GM21447 (cell line): ENCODE data around the gene HMG20A.
"Not testable (repeated sequence)": the region's sequence is repeated elsewhere in the genome, so short reads cannot be mapped to it uniquely, and the experiment has no call there.

Experiments used
- ATAC-seq: cut with Tn5 transposase; IDR thresholded peaks from one replicate; pipeline ENCODE4 v1.9.1; 2021; ENCODE audit not compliant: unreplicated experiment

Gene HMG20A

DNA sequence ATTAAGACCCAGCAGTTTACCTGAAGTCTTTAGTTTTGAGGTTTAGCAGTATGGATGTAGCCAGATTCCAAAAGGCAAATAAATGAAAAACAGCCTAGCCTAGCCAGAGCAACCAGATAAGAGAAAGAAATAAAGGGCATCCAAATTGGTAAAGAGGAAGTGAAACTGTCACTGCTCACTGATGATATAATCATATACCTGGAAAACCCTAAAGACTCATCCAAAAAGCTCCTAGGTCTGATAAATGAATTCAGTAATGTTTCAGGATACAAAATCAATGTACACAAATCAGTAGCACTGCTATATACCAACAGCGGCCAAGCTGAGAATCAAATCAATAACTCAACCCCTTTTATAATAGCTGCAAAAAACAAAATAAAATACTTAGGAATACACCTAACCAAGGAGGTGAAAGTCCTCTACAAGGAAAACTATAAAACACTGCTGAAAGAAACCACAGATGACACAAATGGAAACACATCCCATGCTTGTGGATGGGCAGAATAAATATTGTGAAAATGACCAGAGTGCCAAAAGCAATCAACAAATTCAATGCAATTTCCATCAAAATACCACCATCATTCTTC, 14.4 kb upstream of the HMG20A start:
- ATAC-seq: not testable (repeated sequence)

DNA sequence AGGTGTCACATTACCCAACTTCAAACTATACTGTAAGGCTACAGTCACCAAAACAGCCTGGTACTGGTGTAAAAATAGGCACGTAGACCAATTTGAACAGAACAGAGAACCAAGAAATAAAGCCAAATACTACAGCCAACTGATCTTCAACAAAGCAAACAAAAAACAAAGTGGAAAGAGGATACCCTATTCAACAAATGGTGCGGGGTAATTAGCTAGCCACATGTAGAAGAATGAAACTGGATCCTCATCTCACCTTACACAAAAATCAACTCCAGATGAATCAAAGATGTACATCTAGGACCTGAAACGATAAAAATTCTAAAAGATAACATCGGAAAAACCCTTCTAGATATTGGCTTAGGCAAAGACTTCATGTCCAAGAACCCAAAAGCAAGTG, 13.8 kb upstream of the HMG20A start:
- ATAC-seq: no peak

GRCh38 chr15:77409259-77410156, 11.2 kb upstream of the HMG20A start:
- ATAC-seq: peak; percentile 88

DNA sequence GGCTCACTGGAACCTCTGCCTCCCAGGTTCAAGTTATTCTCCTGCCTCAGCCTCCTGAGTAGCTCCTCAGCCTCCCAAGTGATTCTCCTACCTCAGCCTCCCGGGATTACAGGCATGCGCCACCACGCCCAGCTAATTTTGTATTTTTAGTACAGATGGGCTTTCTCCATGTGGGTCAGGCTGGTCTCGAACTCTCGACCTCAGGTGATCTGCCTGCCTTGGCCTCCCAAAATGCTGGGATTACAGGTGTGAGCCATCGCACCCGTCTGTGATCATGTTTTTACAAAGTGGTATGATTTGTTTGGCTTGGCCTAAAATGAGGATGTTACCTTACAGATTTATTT, 10.6 kb upstream of the HMG20A start:
- not testable (repeated sequence) for ATAC-seq

GRCh38 chr15:77410701-77411618, 9.7 kb upstream of the HMG20A start:
- ATAC-seq: no peak

DNA sequence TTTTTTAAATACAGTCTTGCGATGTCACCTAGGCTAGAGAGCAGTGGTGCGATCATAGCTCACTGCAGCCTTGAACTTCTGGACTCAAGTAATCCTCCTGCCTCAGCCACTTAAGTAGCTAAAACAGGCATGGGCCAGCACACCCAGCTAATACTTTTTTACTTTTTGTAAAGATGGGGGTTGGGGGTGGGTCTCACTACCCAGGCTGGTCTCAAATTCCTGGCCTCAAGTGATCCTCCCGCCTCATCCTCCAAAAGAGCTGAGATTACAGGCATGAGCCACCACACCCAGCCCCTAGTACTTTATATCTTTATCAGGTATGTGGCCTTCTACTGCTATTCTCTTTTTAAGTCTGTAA, 9.1 kb upstream of the HMG20A start:
- no peak for ATAC-seq

DNA sequence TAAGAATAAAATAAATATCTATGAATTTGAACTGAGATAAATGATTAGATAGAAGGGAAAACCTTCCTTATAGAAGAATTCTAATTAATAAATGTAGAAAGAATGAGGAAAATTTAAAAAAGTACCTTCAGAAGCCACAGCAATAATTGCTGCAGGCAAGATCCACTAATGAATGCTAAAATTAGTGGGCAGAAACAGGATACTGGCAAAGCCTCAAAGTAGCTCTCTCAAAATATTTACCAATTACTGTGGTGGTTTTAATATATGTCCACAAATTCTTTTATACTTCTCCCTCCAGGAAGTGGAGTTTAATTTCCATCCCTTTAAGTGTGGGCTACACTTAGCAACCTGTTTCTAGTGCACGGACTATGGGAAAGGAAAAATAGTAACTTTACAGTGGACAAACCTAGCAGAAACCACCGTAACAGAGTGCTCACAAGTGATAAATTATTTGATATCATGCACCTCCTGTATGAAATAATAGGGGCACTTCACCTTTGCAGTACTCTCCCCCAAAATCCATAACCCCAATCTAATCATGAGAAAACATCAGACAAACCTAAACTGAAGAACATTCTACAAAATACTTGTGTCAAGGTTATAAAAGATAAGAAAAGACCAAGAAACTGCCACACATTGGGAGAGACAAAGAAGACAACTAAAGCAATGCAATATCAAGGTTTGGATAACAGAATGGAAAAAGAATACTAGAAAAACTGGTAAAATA, 7.6 kb upstream of the HMG20A start:
- ATAC-seq: no peak

- ATAC-seq: no peak
Observed at GRCh38 chr15:77413699-77414349, 6.9 kb upstream of the HMG20A start.

DNA sequence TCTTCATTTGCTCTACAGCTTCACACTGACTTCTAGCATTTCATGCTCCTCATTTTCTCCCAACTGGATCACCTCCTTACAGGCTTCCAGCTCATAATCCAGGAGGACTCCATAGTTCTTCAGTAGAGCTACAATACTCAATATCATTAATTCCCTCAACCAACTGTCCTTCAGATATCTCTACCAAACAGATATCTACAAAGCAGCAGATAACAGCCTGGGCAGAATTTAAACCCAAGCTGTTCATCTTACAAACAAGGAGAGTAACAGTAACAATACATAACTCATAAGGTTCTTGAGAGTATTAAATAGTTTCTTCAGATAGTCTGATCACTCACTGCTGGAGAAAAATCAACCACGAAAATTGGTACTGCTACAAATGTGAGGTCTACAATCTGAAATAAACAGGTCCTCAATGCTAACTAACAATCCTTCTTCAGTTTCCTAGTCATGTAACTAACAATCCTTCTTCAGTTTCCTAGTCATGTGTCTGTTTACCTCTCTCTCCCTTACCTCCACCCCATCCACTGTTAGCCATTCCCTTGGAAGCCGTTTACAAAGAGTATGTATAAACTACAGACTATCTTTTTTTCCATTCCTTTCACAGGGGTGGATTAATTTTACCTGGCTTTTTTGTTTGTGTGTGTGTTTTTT, 5.8 kb upstream of the HMG20A start:
- no peak for ATAC-seq

GRCh38 chr15:77415450-77416147, 5.1 kb upstream of the HMG20A start:
- no peak for ATAC-seq

- no peak for ATAC-seq
Observed at GRCh38 chr15:77416148-77416455, 4.6 kb upstream of the HMG20A start.

- ATAC-seq: no peak
Observed at GRCh38 chr15:77416954-77417353, 3.7 kb upstream of the HMG20A start.

GRCh38 chr15:77417602-77418001, 3.1 kb upstream of the HMG20A start:
- no peak for ATAC-seq

- no peak for ATAC-seq
Observed at GRCh38 chr15:77418391-77418965, 2.2 kb upstream of the HMG20A start.

- ATAC-seq: peak; percentile 22
Observed at GRCh38 chr15:77418966-77419835, 1.5 kb upstream of the HMG20A start.

GRCh38 chr15:77419836-77420609, 665 bp upstream of the HMG20A start, which contains the start of gene PEAK1:
PEAK1 (minus strand) TSS chr15:77420104; CDS start chr15:77181926, 238,178 bp downstream.
- ATAC-seq: peak; percentile 93

GRCh38 chr15:77421370-77421700, 647 bp downstream of the HMG20A start:
- no peak for ATAC-seq
